ENCODE data around the gene NPPC.
"Not testable (repeated sequence)": the region's sequence is repeated elsewhere in the genome, so short reads cannot be mapped to it uniquely, and the experiment has no call there.

The NPPC gene

GRCh38 chr2:231926180-231926741 is at the start of gene NPPC:
Gene NPPC (minus strand): TSS chr2:231926396. CDS start chr2:231926249, 147 bp downstream.
- DNase-seq: peak; percentile 46

GRCh38 chr2:231975001-231975400 is 48.8 kb upstream of the NPPC start:
- no peak for DNase-seq

GRCh38 chr2:231970461-231970860 is 44.3 kb upstream of the NPPC start:
- no peak for DNase-seq

- no peak for DNase-seq
These were observed 42.6 kb upstream of the NPPC start for GRCh38 chr2:231968820-231969219.

GRCh38 chr2:231966886-231967285 is 40.7 kb upstream of the NPPC start:
- no peak for DNase-seq

GRCh38 chr2:231965102-231965501 is 38.9 kb upstream of the NPPC start:
- peak; percentile 78 for DNase-seq

GRCh38 chr2:231961349-231962166 is 35.4 kb upstream of the NPPC start, which contains the start of gene DIS3L2:
Gene DIS3L2 (plus strand): TSS chr2:231961713. CDS start chr2:232014928, 53,215 bp downstream.
- peak; percentile 73 for DNase-seq

GRCh38 chr2:231960810-231961348 is 34.7 kb upstream of the NPPC start:
- DNase-seq: no peak

GRCh38 chr2:231957913-231958763 is 31.9 kb upstream of the NPPC start:
- DNase-seq: no peak

- no peak for DNase-seq
These were observed 29.7 kb upstream of the NPPC start for GRCh38 chr2:231955758-231956472.

GRCh38 chr2:231951452-231952035 is 25.3 kb upstream of the NPPC start:
- DNase-seq: no peak

- no peak for DNase-seq
These were observed 21.5 kb upstream of the NPPC start for GRCh38 chr2:231947694-231948093.

GRCh38 chr2:231947112-231947511 is 20.9 kb upstream of the NPPC start:
- not testable (repeated sequence) for DNase-seq

- no peak for DNase-seq
These were observed 20.1 kb upstream of the NPPC start for GRCh38 chr2:231946241-231946814.

- DNase-seq: no peak
These were observed 16.0 kb upstream of the NPPC start for GRCh38 chr2:231942180-231942579.

- DNase-seq: no peak
These were observed 15.5 kb upstream of the NPPC start for GRCh38 chr2:231941673-231942072.

- DNase-seq: no peak
These were observed 14.6 kb upstream of the NPPC start for GRCh38 chr2:231940795-231941194.

- DNase-seq: no peak
These were observed 12.8 kb upstream of the NPPC start for GRCh38 chr2:231939022-231939421.

- DNase-seq: no peak
These were observed 10.9 kb upstream of the NPPC start for GRCh38 chr2:231937057-231937456.

GRCh38 chr2:231936491-231936890 is 10.3 kb upstream of the NPPC start:
- DNase-seq: no peak

- DNase-seq: no peak
These were observed 9.6 kb upstream of the NPPC start for GRCh38 chr2:231935815-231936214.

GRCh38 chr2:231935207-231935524 is 9.0 kb upstream of the NPPC start:
- no peak for DNase-seq

Measured in MV-4-11 (cell line).